ENCODE results near the gene APELA.
A peak's percentile ranks its signal among the peaks of the same experiment; 100 is the strongest.

APELA gene

DNA sequence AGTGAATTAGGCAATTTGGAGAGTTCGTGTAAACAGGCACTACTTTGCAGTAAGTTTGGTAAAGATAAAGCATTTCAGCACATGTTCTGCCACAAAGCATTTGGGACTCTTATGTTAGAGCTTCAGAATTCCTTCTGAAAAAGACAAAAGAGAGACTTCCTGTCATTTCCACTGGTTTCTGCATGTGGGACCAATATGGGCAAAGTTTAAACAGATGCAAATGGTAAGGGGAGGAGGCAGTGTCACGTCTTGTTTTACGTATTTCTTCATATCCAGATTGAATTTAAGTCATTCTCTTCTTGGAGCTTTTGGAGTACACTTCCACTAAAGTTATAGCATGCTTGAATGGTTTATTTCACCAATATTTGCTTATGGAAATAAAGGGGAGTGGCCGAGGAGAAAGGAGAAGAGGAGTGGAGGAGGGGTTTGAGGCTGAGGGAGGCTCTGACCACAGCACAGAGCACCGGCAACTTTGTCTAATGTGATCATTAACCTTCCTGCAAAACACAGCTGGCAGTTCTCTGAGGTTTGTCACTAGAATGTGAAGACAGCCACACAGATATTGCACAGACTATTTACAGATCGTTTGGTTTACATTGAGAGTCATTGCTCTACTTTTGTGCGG lies at the start of gene APELA:
TSS of gene APELA (plus strand) at position 479 of the 625 bp plus-strand sequence. CDS start 154 bp downstream, outside the sequence.
- no peak within 1 kb of the TSS for H3K9ac ChIP-seq
- no peak within 1 kb of the TSS for H3K27ac ChIP-seq
- no peak for TF ChIP-seq Cebpa-rat (IDR thresholded peaks at IDR 0.05)
- peak within 1 kb of the TSS; percentile 59 for H3K4me2 ChIP-seq
- H3K9me3 ChIP-seq: no peaks in the 10 kb centered on the region
- H3K4me1 ChIP-seq: peaks cover 17% of the 10 kb centered on the region
- no peaks in the 10 kb centered on the region for H3K36me3 ChIP-seq
- no peaks in the 10 kb centered on the region for H3K27me3 ChIP-seq
- no peaks in the 10 kb centered on the region for H4K20me1 ChIP-seq
- H3K4me3 ChIP-seq: no peak within 1 kb of the TSS

GRCh38 chr4:164828955-164829354 lies 48.0 kb upstream of the APELA start:
- Histone ChIP-seq H3K9me3 (no peaks in the 10 kb centered on the region), H3K27ac (no peak overlapping the region), H3K4me3 (no peak overlapping the region), H3K9ac (no peak overlapping the region), H4K20me1 (no peaks in the 10 kb centered on the region), H3K4me2 (no peak overlapping the region), H3K36me3 (no peaks in the 10 kb centered on the region), H3K4me1 (no peaks in the 10 kb centered on the region), H3K27me3 (no peaks in the 10 kb centered on the region)
- no peak for TF ChIP-seq Cebpa-rat (IDR thresholded peaks at IDR 0.05)

- Histone ChIP-seq H3K27me3 (no peaks in the 10 kb centered on the region), H3K27ac (no peak overlapping the region), H3K4me3 (no peak overlapping the region), H3K9ac (no peak overlapping the region), H3K36me3 (no peaks in the 10 kb centered on the region), H3K9me3 (no peaks in the 10 kb centered on the region), H3K4me2 (peak overlapping the region; percentile 13; the same call in 1 of the 2 replicates), H3K4me1 (no peaks in the 10 kb centered on the region), H4K20me1 (no peaks in the 10 kb centered on the region)
- no peak for TF ChIP-seq Cebpa-rat (IDR thresholded peaks at IDR 0.05)
Measured at GRCh38 chr4:164846566-164846965, 30.4 kb upstream of the APELA start.

DNA sequence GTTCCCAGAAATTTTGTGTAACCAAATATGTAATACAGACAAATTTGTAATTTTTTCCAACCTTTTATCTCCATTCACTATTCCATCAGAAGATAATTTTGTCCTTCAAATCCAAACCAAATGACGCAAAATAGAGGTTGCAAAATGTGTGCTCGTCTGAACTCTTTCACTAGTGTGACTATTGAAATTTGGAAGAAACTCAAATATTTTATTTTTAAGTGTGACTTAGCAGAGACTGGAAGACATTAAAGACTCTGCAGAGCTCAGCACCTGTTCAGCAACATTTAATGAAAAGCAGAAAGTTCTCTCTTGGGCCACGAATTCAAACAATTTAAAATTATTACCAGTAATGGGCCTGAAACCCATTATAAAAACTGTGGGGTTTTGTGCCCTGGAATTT lies 30.0 kb upstream of the APELA start:
- Histone ChIP-seq H3K4me3 (no peak overlapping the region), H3K9me3 (no peaks in the 10 kb centered on the region), H3K4me2 (no peak overlapping the region), H3K27ac (no peak overlapping the region), H3K36me3 (no peaks in the 10 kb centered on the region), H4K20me1 (no peaks in the 10 kb centered on the region), H3K4me1 (no peaks in the 10 kb centered on the region), H3K27me3 (no peaks in the 10 kb centered on the region), H3K9ac (no peak overlapping the region)
- TF ChIP-seq Cebpa-rat (IDR thresholded peaks at IDR 0.05): no peak

GRCh38 chr4:164847967-164848649 lies 28.9 kb upstream of the APELA start:
- Histone ChIP-seq H4K20me1 (no peaks in the 10 kb centered on the region), H3K27me3 (no peaks in the 10 kb centered on the region), H3K9me3 (no peaks in the 10 kb centered on the region), H3K4me3 (no peak overlapping the region), H3K36me3 (no peaks in the 10 kb centered on the region), H3K27ac (no peak overlapping the region), H3K9ac (no peak overlapping the region), H3K4me1 (no peaks in the 10 kb centered on the region), H3K4me2 (no peak overlapping the region)
- TF ChIP-seq Cebpa-rat (IDR thresholded peaks at IDR 0.05): no peak

- no peaks in the 10 kb centered on the region for H4K20me1 ChIP-seq
- no peaks in the 10 kb centered on the region for H3K27me3 ChIP-seq
- H3K9me3 ChIP-seq: no peaks in the 10 kb centered on the region
- no peak overlapping the region for H3K9ac ChIP-seq
- H3K27ac ChIP-seq: no peak overlapping the region
- H3K4me3 ChIP-seq: no peak overlapping the region
- TF ChIP-seq Cebpa-rat (IDR thresholded peaks at IDR 0.05): no peak
- no peaks in the 10 kb centered on the region for H3K36me3 ChIP-seq
- H3K4me2 ChIP-seq: no peak overlapping the region
- no peaks in the 10 kb centered on the region for H3K4me1 ChIP-seq
Measured at GRCh38 chr4:164856396-164856795, 20.6 kb upstream of the APELA start.

GRCh38 chr4:164866817-164867490 lies 10.0 kb upstream of the APELA start:
- Histone ChIP-seq H3K27ac (no peak overlapping the region), H3K36me3 (no peaks in the 10 kb centered on the region), H3K4me1 (no peaks in the 10 kb centered on the region), H3K4me2 (no peak overlapping the region), H4K20me1 (no peaks in the 10 kb centered on the region), H3K4me3 (no peak overlapping the region), H3K27me3 (no peaks in the 10 kb centered on the region), H3K9me3 (no peaks in the 10 kb centered on the region), H3K9ac (no peak overlapping the region)
- TF ChIP-seq Cebpa-rat (IDR thresholded peaks at IDR 0.05): no peak

GRCh38 chr4:164871673-164872072 lies 5.3 kb upstream of the APELA start:
- no peak overlapping the region for H3K4me2 ChIP-seq
- H3K27me3 ChIP-seq: no peaks in the 10 kb centered on the region
- no peak overlapping the region for H3K9ac ChIP-seq
- no peaks in the 10 kb centered on the region for H3K9me3 ChIP-seq
- no peaks in the 10 kb centered on the region for H4K20me1 ChIP-seq
- no peaks in the 10 kb centered on the region for H3K36me3 ChIP-seq
- no peak overlapping the region for H3K27ac ChIP-seq
- H3K4me1 ChIP-seq: peaks cover 8% of the 10 kb centered on the region
- no peak overlapping the region for H3K4me3 ChIP-seq
- no peak for TF ChIP-seq Cebpa-rat (IDR thresholded peaks at IDR 0.05)

GRCh38 chr4:164872481-164872880 lies 4.5 kb upstream of the APELA start:
- Histone ChIP-seq H3K9ac (no peak overlapping the region), H4K20me1 (no peaks in the 10 kb centered on the region), H3K27ac (no peak overlapping the region), H3K4me3 (no peak overlapping the region), H3K9me3 (no peaks in the 10 kb centered on the region), H3K27me3 (no peaks in the 10 kb centered on the region), H3K36me3 (no peaks in the 10 kb centered on the region), H3K4me2 (no peak overlapping the region), H3K4me1 (peaks cover 16% of the 10 kb centered on the region)
- TF ChIP-seq Cebpa-rat (IDR thresholded peaks at IDR 0.05): no peak

DNA sequence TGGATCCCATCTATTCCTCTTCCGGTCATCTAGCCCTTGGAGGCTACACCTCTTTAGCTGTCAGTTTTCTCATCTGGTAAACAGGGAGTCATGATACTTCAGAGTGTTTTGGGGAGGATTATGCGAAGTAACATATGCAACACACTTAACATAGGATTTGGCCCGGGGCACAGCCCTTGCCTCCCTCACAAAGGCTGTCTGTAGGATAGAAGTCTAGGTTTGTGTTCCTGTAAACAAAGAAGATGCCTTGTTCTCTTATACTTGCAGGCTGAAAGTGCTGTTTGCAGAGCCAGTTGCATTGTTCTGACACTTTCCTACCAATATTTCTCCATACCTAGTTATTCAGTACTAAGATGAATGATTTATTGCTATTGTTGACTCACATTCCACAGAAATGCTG lies 2.2 kb upstream of the APELA start:
- TF ChIP-seq Cebpa-rat (IDR thresholded peaks at IDR 0.05): no peak
- H3K4me1 ChIP-seq: peaks cover 17% of the 10 kb centered on the region
- no peaks in the 10 kb centered on the region for H3K9me3 ChIP-seq
- H3K4me3 ChIP-seq: no peak overlapping the region
- H3K4me2 ChIP-seq: no peak overlapping the region
- H3K9ac ChIP-seq: no peak overlapping the region
- no peaks in the 10 kb centered on the region for H4K20me1 ChIP-seq
- no peaks in the 10 kb centered on the region for H3K36me3 ChIP-seq
- H3K27ac ChIP-seq: no peak overlapping the region
- H3K27me3 ChIP-seq: no peaks in the 10 kb centered on the region
